H9 (cell line): ENCODE results near the gene NAB2. TPM values are rescaled to one million over a fixed set of nuclear protein-coding genes. Genes with fewer than 3 reads are reported as not detected.
A peak's percentile ranks its signal among the peaks of the same experiment; 100 is the strongest.

ENCODE experiments used
- DNase-seq: peaks from one replicate; pipeline ENCODE4 v3.0.0-alpha.2; 2017
- H2AFZ ChIP-seq: one replicate; pipeline ENCODE4 v1.6.1; 2013; ENCODE audit warnings: mild to moderate bottlenecking, low read length, control low read depth, moderate library complexity
- H2AK5ac ChIP-seq: 2 replicates; pipeline ENCODE4 v1.6.1; 2013; ENCODE audit warnings: low read length, control low read depth, mixed read lengths; ENCODE audit not compliant: insufficient read length
- H2BK120ac ChIP-seq: one replicate; pipeline ENCODE4 v1.6.1; 2013; ENCODE audit warnings: low read depth, mild to moderate bottlenecking, low read length, control low read depth, inconsistent platforms; ENCODE audit not compliant: poor library complexity, severe bottlenecking
- H2BK12ac ChIP-seq: 2 replicates; pipeline ENCODE4 v1.6.1; 2013; ENCODE audit warnings: low read length, control low read depth, mixed read lengths, low read depth; ENCODE audit not compliant: insufficient read length
- H2BK15ac ChIP-seq: 2 replicates; pipeline ENCODE4 v1.6.1; 2013; ENCODE audit warnings: low read depth, low read length, control low read depth
- H2BK20ac ChIP-seq: one replicate; pipeline ENCODE4 v1.6.1; 2013; ENCODE audit warnings: low read depth, mild to moderate bottlenecking, low read length, control low read depth, inconsistent platforms; ENCODE audit not compliant: poor library complexity, severe bottlenecking
- H2BK5ac ChIP-seq: 2 replicates; pipeline ENCODE4 v1.6.1; 2013; ENCODE audit warnings: low read length, control low read depth, mixed read lengths; ENCODE audit not compliant: insufficient read length
- H3K14ac ChIP-seq: 2 replicates; pipeline ENCODE4 v1.6.1; 2013; ENCODE audit warnings: low read length, control low read depth; ENCODE audit not compliant: insufficient read depth
- H3K18ac ChIP-seq: 2 replicates; pipeline ENCODE4 v1.6.1; 2013; ENCODE audit warnings: low read depth, mild to moderate bottlenecking, mixed read lengths, low read length, control low read depth; ENCODE audit not compliant: insufficient read length
- H3K23ac ChIP-seq: 2 replicates; pipeline ENCODE4 v1.6.1; 2013; ENCODE audit warnings: low read length, control low read depth, mixed read lengths, low read depth; ENCODE audit not compliant: insufficient read length
- H3K23me2 ChIP-seq: 2 replicates; pipeline ENCODE4 v1.6.1; 2013; ENCODE audit warnings: low read depth, mild to moderate bottlenecking, mixed read lengths, low read length, control low read depth; ENCODE audit not compliant: insufficient read length, poor library complexity, severe bottlenecking
- H3K27ac ChIP-seq: 2 replicates; pipeline ENCODE4 v1.5.1; 2013; ENCODE audit warnings: low read length, control low read depth, mixed read lengths, low read depth; ENCODE audit not compliant: insufficient read length
- H3K27me3 ChIP-seq: 2 replicates; pipeline ENCODE4 v1.6.1; 2013; ENCODE audit warnings: low read length, control low read depth, inconsistent platforms; ENCODE audit not compliant: insufficient read depth
- H3K4ac ChIP-seq: 2 replicates; pipeline ENCODE4 v1.6.1; 2013; ENCODE audit warnings: low read depth, mild to moderate bottlenecking, control low read depth, inconsistent platforms, low read length, moderate library complexity
- H3K4me1 ChIP-seq: 2 replicates; pipeline ENCODE4 v1.6.1; 2013; ENCODE audit warnings: low read length, control low read depth, inconsistent platforms; ENCODE audit not compliant: insufficient read depth
- H3K4me2 ChIP-seq: 2 replicates; pipeline ENCODE4 v1.6.1; 2013; ENCODE audit warnings: low read length, control low read depth, mixed read lengths; ENCODE audit not compliant: insufficient read length, insufficient read depth
- H3K56ac ChIP-seq: 2 replicates; pipeline ENCODE4 v1.6.1; 2013; ENCODE audit warnings: low read depth, mild to moderate bottlenecking, mixed read lengths, low read length, control low read depth; ENCODE audit not compliant: insufficient read length
- H3K79me1 ChIP-seq: 2 replicates; pipeline ENCODE4 v1.6.1; 2013; ENCODE audit warnings: low read depth, mild to moderate bottlenecking, moderate library complexity, low read length, control low read depth, inconsistent platforms; ENCODE audit not compliant: insufficient read depth, poor library complexity, severe bottlenecking
- H3K79me2 ChIP-seq: 2 replicates; pipeline ENCODE4 v1.6.1; 2013; ENCODE audit warnings: low read length, control low read depth, inconsistent platforms; ENCODE audit not compliant: insufficient read depth
- H3K9ac ChIP-seq: 2 replicates; pipeline ENCODE4 v1.6.1; 2013; ENCODE audit warnings: low read length, control low read depth, mixed read lengths; ENCODE audit not compliant: insufficient read length; ENCODE audit errors: extremely low read depth
- H3K9me3 ChIP-seq: one replicate; pipeline ENCODE4 v1.6.1; 2013; ENCODE audit warnings: low read depth, low read length, inconsistent platforms; ENCODE audit not compliant: control insufficient read depth
- H3T11ph ChIP-seq: one replicate; pipeline ENCODE4 v1.6.1; 2013; ENCODE audit warnings: mild to moderate bottlenecking, low read length, control low read depth, inconsistent platforms
- H4K20me1 ChIP-seq: one replicate; pipeline ENCODE4 v1.6.1; 2013; ENCODE audit not compliant: control insufficient read depth, insufficient read length, insufficient read depth
- H4K5ac ChIP-seq: 2 replicates; pipeline ENCODE4 v1.6.1; 2013; ENCODE audit warnings: low read depth, mild to moderate bottlenecking, mixed read lengths, low read length, control low read depth; ENCODE audit not compliant: insufficient read length
- H4K8ac ChIP-seq: replicated peaks from 2 replicates; pipeline ENCODE4 v1.6.1; 2013; ENCODE audit warnings: low read length, control low read depth, mixed read lengths, low read depth; ENCODE audit not compliant: insufficient read length
- H4K91ac ChIP-seq: 2 replicates; pipeline ENCODE4 v1.6.1; 2013; ENCODE audit warnings: low read depth, mild to moderate bottlenecking, moderate library complexity, mixed read lengths, low read length, control low read depth; ENCODE audit not compliant: insufficient read length
- H3K27ac Mint-ChIP-seq, 3 experiments: 2 replicates in 2 of 3; 3 replicates in 1 of 3; pipeline ENCODE4 v1.8.0; 2020 to 2021; ENCODE audit warnings: mixed read lengths in 3 of 3, mild to moderate bottlenecking in 1 of 3, moderate library complexity in 1 of 3
- H3K27me3 Mint-ChIP-seq: 2 replicates; pipeline ENCODE4 v1.8.0; 2021; ENCODE audit warnings: low read depth, mild to moderate bottlenecking, moderate library complexity, mixed read lengths
- H3K36me3 Mint-ChIP-seq, 3 experiments: 2 replicates in 2 of 3; 3 replicates in 1 of 3; pipeline ENCODE4 v1.8.0; 2020 to 2021; ENCODE audit warnings: low read depth in 3 of 3, mixed read lengths in 3 of 3; ENCODE audit not compliant: insufficient read depth in 1 of 3
- H3K4me1 Mint-ChIP-seq, 2 experiments: 2 replicates each; pipeline ENCODE4 v1.8.0; 2020; ENCODE audit warnings: mixed read lengths in 2 of 2
- H3K4me3 Mint-ChIP-seq, 2 experiments: 2 replicates in 1 of 2; 3 replicates in 1 of 2; pipeline ENCODE4 v1.8.0; 2020 to 2021; ENCODE audit warnings: mild to moderate bottlenecking in 2 of 2, mixed read lengths in 2 of 2, moderate library complexity in 1 of 2
- H3K9me3 Mint-ChIP-seq, 2 experiments: 2 replicates in 1 of 2; 3 replicates in 1 of 2; pipeline ENCODE4 v1.8.0; 2020; ENCODE audit warnings: mild to moderate bottlenecking in 2 of 2, mixed read lengths in 2 of 2, moderate library complexity in 1 of 2
- CTCF ChIP-seq: fragments of 200-600 bp; sonication (generic); conservative IDR thresholded peaks from 3 replicates; pipeline ENCODE4 v1.8.0; 2021; ENCODE audit warnings: antibody characterized with exemption, mild to moderate bottlenecking
- WGBS: extraction: QIAGEN DNeasy Blood & Tissue Kit; methylation state at CpG from one replicate; pipeline ENCODE4 v1.1.7; 2013; ENCODE audit warnings: missing lambda C conversion rate, low lambda C conversion rate, mixed read lengths; ENCODE audit not compliant: insufficient read length; ENCODE audit errors: extremely low coverage; 5-methylcytosine and 5-hydroxymethylcytosine counted together
- total RNA-seq: library from RNA; stranded (reverse); gene quantifications from 2 replicates; pipeline ENCODE4 v1.2.1, GENCODE V29; 2021

Gene NAB2
- total RNA-seq, 1 experiment from 2014 or later, result 67.8 TPM

- Histone ChIP-seq H2BK20ac (no peak overlapping the region), H2BK15ac (no peak overlapping the region), H2AK5ac (no peak overlapping the region), H2AFZ (no peak overlapping the region), H3K27me3 (no peaks in the 10 kb centered on the region), H2BK120ac (no peak overlapping the region), H3K56ac (no peak overlapping the region), H2BK5ac (no peak overlapping the region), H3K9me3 (no peaks in the 10 kb centered on the region), H3K79me2 (no peaks in the 10 kb centered on the region; the same call in 1 of the 2 replicates), H3K4me2 (no peak overlapping the region), H3K9ac (no peak overlapping the region), H3K18ac (peak overlapping the region; percentile 29), H3K79me1 (no peaks in the 10 kb centered on the region), H4K20me1 (no peaks in the 10 kb centered on the region), H3K23me2 (no peaks in the 10 kb centered on the region), H3K23ac (no peak overlapping the region), H3K4ac (no peak overlapping the region), H3T11ph (no peak overlapping the region), H2BK12ac (no peak overlapping the region), H4K91ac (no peak overlapping the region), H3K27ac (no peak overlapping the region), H3K14ac (no peak overlapping the region; the same call in 1 of the 2 replicates), H4K8ac (no peak overlapping the region), H4K5ac (no peak overlapping the region), H3K4me1 (no peaks in the 10 kb centered on the region; the same call in 1 of the 2 replicates)
- H3K4me1 Mint-ChIP-seq, result peaks cover 44 to 56% of the 10 kb centered on the region in 2 experiments
- H3K27ac Mint-ChIP-seq, result peak overlapping the region; percentile 55 to 94 (median 65); a peak in 6 of 7 replicates
- DNase-seq, result no peak
- peaks cover 15 to 84% (median 68%) of the 10 kb centered on the region in 3 experiments for H3K36me3 Mint-ChIP-seq
- TF ChIP-seq CTCF, result no peak
- peak overlapping the region; percentile 12 to 21; a peak in 1 of 5 replicates for H3K4me3 Mint-ChIP-seq
- H3K27me3 Mint-ChIP-seq, result no peaks in the 10 kb centered on the region; the same call in 1 of the 2 replicates
- no CpG with 5 or more reads among the region's 15 CpGs for WGBS
- H3K9me3 Mint-ChIP-seq, result no peaks in the 10 kb centered on the region
Observed at GRCh38 chr12:57094208-57095160, 5.6 kb downstream of the NAB2 start.
